Uterus (tissue), 2 donors: ENCODE data around the gene USO1.

Experiments used
- POLR2A ChIP-seq, 2 donors: fragments of 450-650 bp; IDR thresholded peaks; one replicate each; pipeline ENCODE4 v1.6.1; 2016; ENCODE audit warnings: antibody characterized with exemption in 2 of 2, mild to moderate bottlenecking in 1 of 2, moderate library complexity in 1 of 2
- TF ChIP-seq, protein P1 (sequence below), 4 experiments: fragments of 200-600 bp in 2 of 4; fragments of 450-650 bp in 2 of 4; sonication (generic) in 2 of 4; IDR thresholded peaks; one replicate each; pipeline ENCODE4 v1.5.1; 2016 to 2019; ENCODE audit warnings: antibody characterized with exemption in 4 of 4, mild to moderate bottlenecking in 2 of 4, moderate library complexity in 1 of 4

DNA sequence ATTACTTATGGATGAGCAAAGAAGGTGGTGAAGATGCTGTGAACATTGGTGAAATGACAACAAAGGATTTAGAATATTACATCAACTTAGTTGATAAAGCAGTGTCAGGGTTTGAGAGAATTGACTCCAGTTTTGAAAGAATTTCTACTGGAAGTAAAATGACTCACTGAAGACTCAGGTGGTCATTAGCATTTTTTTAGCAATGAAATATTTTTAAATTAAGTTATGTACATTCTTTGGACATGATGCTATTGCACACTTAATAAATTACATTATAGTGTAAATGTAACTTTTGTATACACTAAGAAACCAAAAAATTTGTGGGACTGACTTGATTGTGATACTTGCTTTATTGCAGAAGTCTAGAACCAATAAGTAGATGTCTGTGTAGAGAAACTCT, 56.9 kb downstream of the USO1 start:
- TF ChIP-seq, protein P1, sequence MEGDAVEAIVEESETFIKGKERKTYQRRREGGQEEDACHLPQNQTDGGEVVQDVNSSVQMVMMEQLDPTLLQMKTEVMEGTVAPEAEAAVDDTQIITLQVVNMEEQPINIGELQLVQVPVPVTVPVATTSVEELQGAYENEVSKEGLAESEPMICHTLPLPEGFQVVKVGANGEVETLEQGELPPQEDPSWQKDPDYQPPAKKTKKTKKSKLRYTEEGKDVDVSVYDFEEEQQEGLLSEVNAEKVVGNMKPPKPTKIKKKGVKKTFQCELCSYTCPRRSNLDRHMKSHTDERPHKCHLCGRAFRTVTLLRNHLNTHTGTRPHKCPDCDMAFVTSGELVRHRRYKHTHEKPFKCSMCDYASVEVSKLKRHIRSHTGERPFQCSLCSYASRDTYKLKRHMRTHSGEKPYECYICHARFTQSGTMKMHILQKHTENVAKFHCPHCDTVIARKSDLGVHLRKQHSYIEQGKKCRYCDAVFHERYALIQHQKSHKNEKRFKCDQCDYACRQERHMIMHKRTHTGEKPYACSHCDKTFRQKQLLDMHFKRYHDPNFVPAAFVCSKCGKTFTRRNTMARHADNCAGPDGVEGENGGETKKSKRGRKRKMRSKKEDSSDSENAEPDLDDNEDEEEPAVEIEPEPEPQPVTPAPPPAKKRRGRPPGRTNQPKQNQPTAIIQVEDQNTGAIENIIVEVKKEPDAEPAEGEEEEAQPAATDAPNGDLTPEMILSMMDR (IDR thresholded peaks at IDR 0.05) = no peak
- TF ChIP-seq POLR2A (IDR thresholded peaks at IDR 0.05) = no peak
